Spleen (tissue), 11 donors: ENCODE measurements around the gene PSMC4. TPM values are rescaled to one million over a fixed set of nuclear protein-coding genes. Genes with fewer than 3 reads are reported as not detected.

Experiments used
- DNase-seq: peaks from one replicate; pipeline ENCODE4 v3.0.0-alpha.2; 2020
- H3K27ac ChIP-seq, 8 donors: fragments of 200-600 bp; sonication (generic) in 7 of 8; 1 replicate in 4 of 8; 2 replicates in 4 of 8; pipeline versions ENCODE4 v1.5.0 to v1.8.0; 2016 to 2021; ENCODE audit warnings: inconsistent platforms in 4 of 8, mild to moderate bottlenecking in 4 of 8, moderate library complexity in 1 of 8
- H3K27me3 ChIP-seq, 7 donors: fragments of 200-600 bp; sonication (generic) in 6 of 7; replicated peaks in 1 of 7; 1 replicate in 4 of 7; 2 replicates in 3 of 7; pipeline versions ENCODE4 v1.5.0 to v1.8.0; 2016 to 2021; ENCODE audit warnings: inconsistent platforms in 3 of 7, mild to moderate bottlenecking in 1 of 7
- H3K36me3 ChIP-seq, 6 donors: fragments of 200-600 bp; sonication (generic) in 5 of 6; 1 replicate in 4 of 6; 2 replicates in 2 of 6; pipeline versions ENCODE4 v1.5.0 to v1.8.0; 2016 to 2021; ENCODE audit warnings: inconsistent platforms in 2 of 6
- H3K4me1 ChIP-seq, 6 donors: fragments of 200-600 bp; sonication (generic) in 5 of 6; 1 replicate in 3 of 6; 2 replicates in 3 of 6; pipeline versions ENCODE4 v1.5.0 to v1.8.0; 2016 to 2021; ENCODE audit warnings: inconsistent platforms in 3 of 6
- H3K4me3 ChIP-seq, 8 donors: fragments of 200-600 bp; sonication (generic) in 7 of 8; 1 replicate in 4 of 8; 2 replicates in 4 of 8; pipeline versions ENCODE4 v1.5.0 to v1.8.0; 2016 to 2021; ENCODE audit warnings: inconsistent platforms in 4 of 8, mild to moderate bottlenecking in 4 of 8, moderate library complexity in 2 of 8
- H3K9me3 ChIP-seq, 8 donors: fragments of 200-600 bp; sonication (generic) in 7 of 8; 1 replicate in 4 of 8; 2 replicates in 4 of 8; pipeline versions ENCODE4 v1.5.0 to v1.8.0; 2016 to 2021; ENCODE audit warnings: inconsistent platforms in 4 of 8
- POLR2A ChIP-seq, 3 donors: fragments of 450-650 bp; IDR thresholded peaks; one replicate each; pipeline ENCODE4 v1.5.1; 2017; ENCODE audit warnings: antibody characterized with exemption in 3 of 3, mild to moderate bottlenecking in 1 of 3
- POLR2AphosphoS5 ChIP-seq, 3 donors: sonication (generic); formaldehyde crosslinking; IDR thresholded peaks; one replicate each; pipeline ENCODE4 v1.5.1; 2017; ENCODE audit warnings: antibody characterized with exemption in 3 of 3
- whole genome bisulfite sequencing, 5 donors: extraction: QIAGEN DNeasy Blood & Tissue Kit in 3 of 5; methylation state at CpG; one replicate each; pipeline versions ENCODE4 v1.1.5 to v1.1.7; 2013 to 2018; 5-methylcytosine and 5-hydroxymethylcytosine counted together
- intact Hi-C: fragments of 100-400 bp; cut with DNase I; formaldehyde crosslinking; loops from one replicate; pipeline ENCODE4 v1.15.0; 2023; ENCODE audit warnings: low total_unique reads
- polyA plus RNA-seq, 3 donors: library from polyadenylated mRNA; stranded (reverse); fragments of 200-250 nt; gene quantifications; one replicate each; pipeline ENCODE4 v1.2.1, GENCODE V29; 2013
- total RNA-seq, 7 donors: library from RNA; depleted of rRNA in 3 of 7; stranded (reverse); fragments of >200 nt in 3 of 7; fragmentation: NEBNext Ultra II Directional in 4 of 7; extraction: Animal tissue kit (Norgen Biotek cat#: 25700) in 4 of 7; gene quantifications; one replicate each; pipeline versions ENCODE4 v1.1.0 to v1.2.1, GENCODE V29; 2016 to 2021
- TF ChIP-seq, protein P1 (sequence below), 11 experiments: fragments of 200-600 bp in 7 of 11; fragments of 450-650 bp in 4 of 11; sonication (generic) in 4 of 11; IDR thresholded peaks in 8 of 11; conservative IDR thresholded peaks in 3 of 11; 1 replicate in 7 of 11; 2 replicates in 4 of 11; pipeline versions ENCODE4 v1.4.0 to v1.8.0; 2016 to 2021; ENCODE audit warnings: antibody characterized with exemption in 11 of 11, inconsistent platforms in 4 of 11, mild to moderate bottlenecking in 1 of 11
- donor health status: healthy with polysubstance abuse.
- donor health status: DM: no; HTN: no; CAD: no; lungs with moderate emphysema.
- donor health status: DM: no; HTN: no; CAD: no.
- donor health status: Bipolar disorder and iron deficiency.
- donor health status: healthy.
- donor health status: DM: no; HTN: no; CAD: no.
- donor health status: DM: yes; HTN: yes; CAD: no.

PSMC4 gene
- total and polyA plus RNA-seq, 10 donors = 53.2 to 85.4 (median 64.0) TPM

DNA sequence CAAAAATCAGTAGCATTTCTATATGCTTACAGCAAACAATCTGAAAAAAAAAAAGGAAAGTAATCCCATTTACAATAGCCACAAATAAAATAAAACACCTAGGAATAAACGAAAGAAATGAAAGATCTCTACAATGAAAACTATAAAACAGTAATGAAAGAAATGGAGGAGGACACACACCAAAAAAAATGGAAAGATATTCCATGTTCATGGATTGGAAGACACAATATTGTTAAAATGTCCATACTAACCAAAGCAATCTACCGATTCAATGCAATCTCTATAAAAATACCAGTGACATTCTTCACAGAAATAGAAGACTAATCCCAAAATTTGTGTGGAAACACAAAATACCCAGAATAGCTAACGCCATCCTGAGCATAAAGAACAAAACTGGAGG lies 41.2 kb upstream of the PSMC4 start:
- peaks cover 0 to 4% (median 2%) of the 10 kb centered on the region in 6 donors for H3K4me1 ChIP-seq
- H3K27ac ChIP-seq = no peak overlapping the region
- intact Hi-C loops = no loop called here
- no peak for DNase-seq
- H3K9me3 ChIP-seq = no peaks in the 10 kb centered on the region
- 84 to 93% (median 91%) methylated on average over 3 of the region's 3 CpGs for WGBS, 5 donors
- peaks cover 0 to 25% (median 0%) of the 10 kb centered on the region in 7 donors for H3K27me3 ChIP-seq
- TF ChIP-seq POLR2A (IDR thresholded peaks at IDR 0.05) (no peak), POLR2AphosphoS5 (IDR thresholded peaks at IDR 0.05) (no peak)
- TF ChIP-seq, protein P1, sequence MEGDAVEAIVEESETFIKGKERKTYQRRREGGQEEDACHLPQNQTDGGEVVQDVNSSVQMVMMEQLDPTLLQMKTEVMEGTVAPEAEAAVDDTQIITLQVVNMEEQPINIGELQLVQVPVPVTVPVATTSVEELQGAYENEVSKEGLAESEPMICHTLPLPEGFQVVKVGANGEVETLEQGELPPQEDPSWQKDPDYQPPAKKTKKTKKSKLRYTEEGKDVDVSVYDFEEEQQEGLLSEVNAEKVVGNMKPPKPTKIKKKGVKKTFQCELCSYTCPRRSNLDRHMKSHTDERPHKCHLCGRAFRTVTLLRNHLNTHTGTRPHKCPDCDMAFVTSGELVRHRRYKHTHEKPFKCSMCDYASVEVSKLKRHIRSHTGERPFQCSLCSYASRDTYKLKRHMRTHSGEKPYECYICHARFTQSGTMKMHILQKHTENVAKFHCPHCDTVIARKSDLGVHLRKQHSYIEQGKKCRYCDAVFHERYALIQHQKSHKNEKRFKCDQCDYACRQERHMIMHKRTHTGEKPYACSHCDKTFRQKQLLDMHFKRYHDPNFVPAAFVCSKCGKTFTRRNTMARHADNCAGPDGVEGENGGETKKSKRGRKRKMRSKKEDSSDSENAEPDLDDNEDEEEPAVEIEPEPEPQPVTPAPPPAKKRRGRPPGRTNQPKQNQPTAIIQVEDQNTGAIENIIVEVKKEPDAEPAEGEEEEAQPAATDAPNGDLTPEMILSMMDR (IDR thresholded peaks at IDR 0.05 in 8 of 11, conservative IDR thresholded peaks at IDR 0.05 in 3 of 11) = no peak
- H3K4me3 ChIP-seq = no peak overlapping the region
- no peaks in the 10 kb centered on the region for H3K36me3 ChIP-seq

DNA sequence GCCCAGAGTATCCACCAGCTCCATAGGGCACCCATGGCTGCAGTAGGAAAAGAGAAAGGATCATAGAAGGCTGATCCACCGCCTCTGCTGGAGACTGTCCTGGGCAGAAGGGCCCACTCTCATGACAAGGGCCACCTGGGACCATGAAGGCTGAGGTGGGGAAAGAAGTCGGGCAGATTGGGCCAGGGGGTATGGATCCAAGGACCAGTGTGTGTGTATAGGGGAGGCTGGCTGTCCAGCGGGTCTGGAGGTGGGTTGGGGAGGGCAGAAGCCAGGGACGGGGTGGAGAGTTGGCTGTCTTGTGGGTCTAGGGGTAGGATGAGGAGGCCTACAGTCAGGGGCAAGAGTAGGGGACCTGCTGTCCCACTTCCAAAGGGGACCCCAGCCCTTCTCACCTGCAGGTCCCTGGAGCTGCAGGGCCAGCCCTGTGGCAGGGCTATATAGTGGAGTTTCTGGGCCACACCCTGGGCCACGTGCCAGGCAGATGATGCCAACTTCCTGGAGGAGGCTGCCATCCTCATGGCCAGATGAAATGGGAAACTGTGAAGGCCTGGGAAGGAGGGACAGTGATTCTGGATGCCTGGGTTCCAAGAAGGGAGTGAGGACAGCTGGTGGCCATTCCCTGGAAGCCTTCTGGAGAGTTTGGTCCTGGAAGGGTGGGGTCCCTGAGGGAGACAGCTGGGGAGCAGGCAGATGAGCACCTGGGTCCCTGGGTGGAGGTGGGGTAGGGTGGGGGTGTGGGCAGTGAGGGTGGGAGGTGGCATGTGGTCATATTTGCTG lies 36.2 kb upstream of the PSMC4 start, which contains the start of gene FCGBP:
FCGBP (minus strand) TSS at position 51 of the 780 bp plus-strand sequence.
- intact Hi-C loops = no loop called here
- Histone ChIP-seq H3K9me3 (peaks cover 0 to 7% (median 6%) of the 10 kb centered on the region in 8 donors), H3K27me3 (peaks cover 0 to 61% (median 0%) of the 10 kb centered on the region in 7 donors), H3K27ac (peak within 1 kb of the TSS in 2 of 8 donors; percentile 4 to 46), H3K36me3 (no peaks in the 10 kb centered on the region), H3K4me3 (no peak within 1 kb of the TSS), H3K4me1 (peaks cover 9 to 50% (median 33%) of the 10 kb centered on the region in 6 donors)
- DNase-seq = no peak
- TF ChIP-seq, protein P1 (IDR thresholded peaks at IDR 0.05 in 8 of 11, conservative IDR thresholded peaks at IDR 0.05 in 3 of 11) = no peak
- TF ChIP-seq POLR2AphosphoS5 (IDR thresholded peaks at IDR 0.05) = no peak
- no peak for TF ChIP-seq POLR2A (IDR thresholded peaks at IDR 0.05)
- 77 to 90% (median 81%) methylated on average over 5 of the region's 5 CpGs for WGBS, 5 donors

DNA sequence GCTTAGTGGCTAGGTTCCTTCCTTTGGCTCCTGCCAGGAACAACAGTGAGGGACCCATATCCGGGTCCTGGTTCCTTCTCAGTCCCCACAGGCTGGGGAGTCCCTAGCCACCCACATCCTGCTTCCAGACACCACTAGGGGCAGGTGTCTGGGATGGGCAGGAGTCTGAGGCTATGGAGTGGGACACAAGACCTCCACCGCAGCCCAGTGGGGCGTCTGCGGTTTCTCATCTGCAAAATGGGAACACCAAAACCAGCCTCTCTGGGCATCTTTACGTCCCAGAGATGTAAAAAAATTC lies 35.7 kb upstream of the PSMC4 start:
- H3K36me3 ChIP-seq = no peaks in the 10 kb centered on the region
- H3K9me3 ChIP-seq = peaks cover 0 to 13% (median 11%) of the 10 kb centered on the region in 8 donors
- H3K4me1 ChIP-seq = peaks cover 9 to 55% (median 35%) of the 10 kb centered on the region in 6 donors
- no peak overlapping the region for H3K4me3 ChIP-seq
- H3K27ac ChIP-seq = peak overlapping the region in 2 of 8 donors; percentile 4 to 46
- intact Hi-C loops = no loop called here
- WGBS, 5 donors = 76 to 86% (median 82%) methylated on average over 5 of the region's 5 CpGs
- TF ChIP-seq POLR2AphosphoS5 (IDR thresholded peaks at IDR 0.05) (no peak), POLR2A (IDR thresholded peaks at IDR 0.05) (no peak)
- TF ChIP-seq, protein P1 (IDR thresholded peaks at IDR 0.05 in 8 of 11, conservative IDR thresholded peaks at IDR 0.05 in 3 of 11) = no peak
- no peak for DNase-seq
- H3K27me3 ChIP-seq = peaks cover 0 to 64% (median 0%) of the 10 kb centered on the region in 7 donors

DNA sequence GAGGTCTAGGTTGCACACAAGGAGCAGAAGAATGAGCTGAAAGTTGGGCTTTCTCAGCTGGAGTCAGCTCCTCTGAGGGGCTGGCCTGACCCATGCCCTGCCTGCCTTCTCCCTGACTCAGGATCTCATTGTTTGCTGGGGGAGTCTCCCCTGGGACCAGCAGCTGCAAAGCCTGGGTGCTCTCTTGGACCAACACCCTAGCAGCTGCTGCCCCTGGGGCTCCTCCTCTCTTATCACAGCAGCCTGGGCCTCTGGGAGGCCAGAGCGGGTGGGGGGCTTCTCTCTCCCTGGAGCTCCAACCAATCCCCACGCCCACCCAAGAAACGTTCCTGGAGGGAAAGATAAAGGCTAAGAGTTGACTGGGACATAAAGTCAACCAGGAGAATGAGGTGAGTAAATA lies 34.9 kb upstream of the PSMC4 start:
- 57 to 72% (median 65%) methylated on average over 3 of the region's 3 CpGs for WGBS, 5 donors
- intact Hi-C loops = no loop called here
- Histone ChIP-seq H3K4me1 (peaks cover 15 to 62% (median 42%) of the 10 kb centered on the region in 6 donors), H3K9me3 (peaks cover 0 to 20% (median 16%) of the 10 kb centered on the region in 8 donors), H3K36me3 (no peaks in the 10 kb centered on the region), H3K27ac (peak overlapping the region in 3 of 8 donors; percentile 3 to 46 (median 4)), H3K4me3 (no peak overlapping the region), H3K27me3 (peaks cover 0 to 63% (median 0%) of the 10 kb centered on the region in 7 donors)
- TF ChIP-seq POLR2A (IDR thresholded peaks at IDR 0.05) (no peak), POLR2AphosphoS5 (IDR thresholded peaks at IDR 0.05) (no peak)
- TF ChIP-seq, protein P1 (IDR thresholded peaks at IDR 0.05 in 8 of 11, conservative IDR thresholded peaks at IDR 0.05 in 3 of 11) = no peak
- no peak for DNase-seq
